Measurements from ENCODE around the gene TMPRSS11D. TPM values are rescaled to one million over a fixed set of nuclear protein-coding genes. Genes with fewer than 3 reads are reported as not detected.

The TMPRSS11D gene
- total RNA-seq, 1 experiment from 2014 or later = not detected

DNA sequence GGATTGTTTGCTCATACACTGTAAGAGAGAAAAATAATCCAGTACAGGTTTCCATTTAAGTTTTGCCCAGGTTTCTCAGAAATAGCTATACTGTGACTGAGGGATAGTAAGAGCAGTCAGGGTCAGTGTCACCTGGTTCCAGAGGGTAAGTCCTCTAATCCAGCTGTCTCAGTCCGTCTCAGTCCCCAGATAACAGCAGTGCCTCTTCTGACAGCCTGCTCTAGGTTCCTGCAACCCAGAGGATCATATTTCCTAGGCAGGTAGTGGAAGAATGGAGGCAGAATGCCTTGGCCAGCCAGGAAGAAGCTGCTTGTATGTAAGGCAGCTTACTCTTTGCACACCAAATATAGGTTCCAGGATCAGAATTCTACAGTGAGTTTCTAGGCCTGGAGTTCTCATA lies 107.1 kb downstream of the TMPRSS11D start:
- intact Hi-C loops (cut with micrococcal nuclease) = no loop called here
- H3K79me2 ChIP-seq (ENCODE audit: insufficient read depth, low read length) = no peaks in the 10 kb centered on the region
- H3K4me3 ChIP-seq (replicated peaks in 1 of 2; ENCODE audit: low read depth in 1 of 2, low read length in 2 of 2) = no peak overlapping the region
- H3K4me1 ChIP-seq (ENCODE audit: control insufficient read depth in 1 of 2, insufficient read depth in 2 of 2, low read length in 2 of 2) = no peaks in the 10 kb centered on the region
- H3K9me3 ChIP-seq (ENCODE audit: control insufficient read depth in 1 of 2, insufficient read depth in 1 of 2, low read depth in 1 of 2, low read length in 2 of 2) = no peaks in the 10 kb centered on the region
- ChIA-PET POLR2A (no interaction called here), RAD21 (ENCODE audit: low non-redundant PET in 1 of 2, low total read pairs in 2 of 2, uncharacterized antibody in 2 of 2, unreplicated experiment in 2 of 2) (no interaction called here), CTCF (interaction anchor here (0.9 to 1.2 kb wide), 2 partner anchors 30 kb away, joined by 3 to 6 read pairs; no protein-coding TSS in a partner anchor)
- H3K36me3 ChIP-seq (ENCODE audit: control insufficient read depth in 1 of 2, insufficient read depth in 2 of 2, low read length in 2 of 2) = no peaks in the 10 kb centered on the region
- H3K4me2 ChIP-seq (ENCODE audit: low read length) = no peak overlapping the region
- no peak for TF ChIP-seq TCF7L2 (IDR thresholded peaks at IDR 0.05; ENCODE audit: borderline replicate concordance, extremely low read depth, insufficient read depth, insufficient read length)
- TF ChIP-seq ELF1 (IDR thresholded peaks at IDR 0.05; ENCODE audit: borderline replicate concordance, low read depth) = no peak
- no peak for TF ChIP-seq SRF (IDR thresholded peaks at IDR 0.05; ENCODE audit: low read depth)
- no peak for TF ChIP-seq SP1 (IDR thresholded peaks at IDR 0.05; ENCODE audit: low read depth)
- TF ChIP-seq, protein P1, sequence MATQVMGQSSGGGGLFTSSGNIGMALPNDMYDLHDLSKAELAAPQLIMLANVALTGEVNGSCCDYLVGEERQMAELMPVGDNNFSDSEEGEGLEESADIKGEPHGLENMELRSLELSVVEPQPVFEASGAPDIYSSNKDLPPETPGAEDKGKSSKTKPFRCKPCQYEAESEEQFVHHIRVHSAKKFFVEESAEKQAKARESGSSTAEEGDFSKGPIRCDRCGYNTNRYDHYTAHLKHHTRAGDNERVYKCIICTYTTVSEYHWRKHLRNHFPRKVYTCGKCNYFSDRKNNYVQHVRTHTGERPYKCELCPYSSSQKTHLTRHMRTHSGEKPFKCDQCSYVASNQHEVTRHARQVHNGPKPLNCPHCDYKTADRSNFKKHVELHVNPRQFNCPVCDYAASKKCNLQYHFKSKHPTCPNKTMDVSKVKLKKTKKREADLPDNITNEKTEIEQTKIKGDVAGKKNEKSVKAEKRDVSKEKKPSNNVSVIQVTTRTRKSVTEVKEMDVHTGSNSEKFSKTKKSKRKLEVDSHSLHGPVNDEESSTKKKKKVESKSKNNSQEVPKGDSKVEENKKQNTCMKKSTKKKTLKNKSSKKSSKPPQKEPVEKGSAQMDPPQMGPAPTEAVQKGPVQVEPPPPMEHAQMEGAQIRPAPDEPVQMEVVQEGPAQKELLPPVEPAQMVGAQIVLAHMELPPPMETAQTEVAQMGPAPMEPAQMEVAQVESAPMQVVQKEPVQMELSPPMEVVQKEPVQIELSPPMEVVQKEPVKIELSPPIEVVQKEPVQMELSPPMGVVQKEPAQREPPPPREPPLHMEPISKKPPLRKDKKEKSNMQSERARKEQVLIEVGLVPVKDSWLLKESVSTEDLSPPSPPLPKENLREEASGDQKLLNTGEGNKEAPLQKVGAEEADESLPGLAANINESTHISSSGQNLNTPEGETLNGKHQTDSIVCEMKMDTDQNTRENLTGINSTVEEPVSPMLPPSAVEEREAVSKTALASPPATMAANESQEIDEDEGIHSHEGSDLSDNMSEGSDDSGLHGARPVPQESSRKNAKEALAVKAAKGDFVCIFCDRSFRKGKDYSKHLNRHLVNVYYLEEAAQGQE (IDR thresholded peaks at IDR 0.05; ENCODE audit: low read depth) = no peak
- TF ChIP-seq EZH2 (IDR thresholded peaks at IDR 0.05) = no peak
- TF ChIP-seq, protein P2, sequence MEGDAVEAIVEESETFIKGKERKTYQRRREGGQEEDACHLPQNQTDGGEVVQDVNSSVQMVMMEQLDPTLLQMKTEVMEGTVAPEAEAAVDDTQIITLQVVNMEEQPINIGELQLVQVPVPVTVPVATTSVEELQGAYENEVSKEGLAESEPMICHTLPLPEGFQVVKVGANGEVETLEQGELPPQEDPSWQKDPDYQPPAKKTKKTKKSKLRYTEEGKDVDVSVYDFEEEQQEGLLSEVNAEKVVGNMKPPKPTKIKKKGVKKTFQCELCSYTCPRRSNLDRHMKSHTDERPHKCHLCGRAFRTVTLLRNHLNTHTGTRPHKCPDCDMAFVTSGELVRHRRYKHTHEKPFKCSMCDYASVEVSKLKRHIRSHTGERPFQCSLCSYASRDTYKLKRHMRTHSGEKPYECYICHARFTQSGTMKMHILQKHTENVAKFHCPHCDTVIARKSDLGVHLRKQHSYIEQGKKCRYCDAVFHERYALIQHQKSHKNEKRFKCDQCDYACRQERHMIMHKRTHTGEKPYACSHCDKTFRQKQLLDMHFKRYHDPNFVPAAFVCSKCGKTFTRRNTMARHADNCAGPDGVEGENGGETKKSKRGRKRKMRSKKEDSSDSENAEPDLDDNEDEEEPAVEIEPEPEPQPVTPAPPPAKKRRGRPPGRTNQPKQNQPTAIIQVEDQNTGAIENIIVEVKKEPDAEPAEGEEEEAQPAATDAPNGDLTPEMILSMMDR (IDR thresholded peaks at IDR 0.05 in 2 of 3, conservative IDR thresholded peaks at IDR 0.05 in 1 of 3; ENCODE audit: borderline replicate concordance in 1 of 3, insufficient read depth in 1 of 3, low read depth in 2 of 3, low read length in 2 of 3) = no peak
- no peak for TF ChIP-seq JUND (IDR thresholded peaks at IDR 0.05)
- DNase-seq (ENCODE audit: low read depth, low spot score) (no peak), ATAC-seq (no peak)
- H2AFZ ChIP-seq (ENCODE audit: low read depth, low read length, poor library complexity, severe bottlenecking) = no peak overlapping the region
- H3K27me3 ChIP-seq (ENCODE audit: insufficient read depth, low read length) = no peaks in the 10 kb centered on the region
- H3K27ac ChIP-seq (ENCODE audit: low read depth, low read length) = no peak overlapping the region
- no peaks in the 10 kb centered on the region for H4K20me1 ChIP-seq (ENCODE audit: insufficient read depth)
- H3K9me2 ChIP-seq (ENCODE audit: insufficient read depth) = no peaks in the 10 kb centered on the region
- H3K9ac ChIP-seq (ENCODE audit: low read length) = no peak overlapping the region
- no TSS peak for BruUV-seq (replicated peaks)

Other genes starting within 250 kb of the TMPRSS11D start
- gene UBA6, start 182.8 kb downstream of the TMPRSS11D start, total RNA-seq (2021; ENCODE audit: unreplicated experiment) = 98.9 TPM
- gene GNRHR, start 129.6 kb downstream of the TMPRSS11D start, total RNA-seq (2021; ENCODE audit: unreplicated experiment) = not detected
- not detected for gene TMPRSS11A, start 79.5 kb upstream of the TMPRSS11D start, total RNA-seq (2021; ENCODE audit: unreplicated experiment)
- gene TMPRSS11F, start 245.9 kb upstream of the TMPRSS11D start, total RNA-seq (2021; ENCODE audit: unreplicated experiment) = not detected